Gastroesophageal sphincter (tissue), 3 donors: Measurements from ENCODE around the gene KCND3.

Experiments
- POLR2A ChIP-seq, 2 donors: fragments of 450-650 bp; IDR thresholded peaks; one replicate each; pipeline ENCODE4 v1.6.1; 2017; ENCODE audit warnings: antibody characterized with exemption in 2 of 2, mild to moderate bottlenecking in 2 of 2, moderate library complexity in 1 of 2
- POLR2AphosphoS5 ChIP-seq: sonication (generic); formaldehyde crosslinking; IDR thresholded peaks from one replicate; pipeline ENCODE4 v1.6.1; 2017; ENCODE audit warnings: antibody characterized with exemption
- TF ChIP-seq, protein P1 (sequence below), 4 experiments: fragments of 200-600 bp in 2 of 4; fragments of 450-650 bp in 2 of 4; sonication (generic) in 1 of 4; IDR thresholded peaks; one replicate each; pipeline ENCODE4 v1.5.1; 2017 to 2019; ENCODE audit warnings: antibody characterized with exemption in 4 of 4, mild to moderate bottlenecking in 2 of 4, moderate library complexity in 2 of 4

DNA sequence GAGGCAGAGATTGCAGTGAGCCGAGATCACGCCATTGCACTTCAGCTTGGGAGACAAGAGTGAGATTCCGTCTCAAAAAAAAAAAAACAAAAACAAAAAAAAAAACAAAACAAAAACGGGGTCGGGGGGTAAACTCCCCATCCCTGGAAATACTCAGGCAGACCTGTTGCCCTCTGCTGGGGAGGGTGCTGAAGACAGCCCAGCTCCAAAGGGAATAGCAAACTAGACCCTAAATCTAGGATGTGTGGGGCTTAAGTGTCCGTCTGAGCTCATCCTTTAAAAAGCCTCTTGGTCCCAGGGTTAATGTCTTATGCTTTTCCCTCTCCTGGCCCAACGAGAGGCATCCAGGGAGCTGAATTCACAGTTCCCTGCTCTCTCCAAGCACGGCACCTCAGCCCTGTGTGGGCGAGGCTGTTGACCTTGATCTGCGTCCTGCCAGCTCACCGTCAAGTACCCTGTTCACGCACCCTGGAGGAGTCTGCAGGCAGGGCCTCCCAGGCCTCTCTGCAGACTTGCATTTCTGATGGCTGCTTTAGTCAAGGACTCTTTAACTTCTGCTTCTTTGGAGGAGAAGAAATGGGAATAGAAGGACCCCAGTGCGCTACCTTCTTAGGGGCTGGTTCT is 22.3 kb downstream of the KCND3 start:
- TF ChIP-seq, protein P1, sequence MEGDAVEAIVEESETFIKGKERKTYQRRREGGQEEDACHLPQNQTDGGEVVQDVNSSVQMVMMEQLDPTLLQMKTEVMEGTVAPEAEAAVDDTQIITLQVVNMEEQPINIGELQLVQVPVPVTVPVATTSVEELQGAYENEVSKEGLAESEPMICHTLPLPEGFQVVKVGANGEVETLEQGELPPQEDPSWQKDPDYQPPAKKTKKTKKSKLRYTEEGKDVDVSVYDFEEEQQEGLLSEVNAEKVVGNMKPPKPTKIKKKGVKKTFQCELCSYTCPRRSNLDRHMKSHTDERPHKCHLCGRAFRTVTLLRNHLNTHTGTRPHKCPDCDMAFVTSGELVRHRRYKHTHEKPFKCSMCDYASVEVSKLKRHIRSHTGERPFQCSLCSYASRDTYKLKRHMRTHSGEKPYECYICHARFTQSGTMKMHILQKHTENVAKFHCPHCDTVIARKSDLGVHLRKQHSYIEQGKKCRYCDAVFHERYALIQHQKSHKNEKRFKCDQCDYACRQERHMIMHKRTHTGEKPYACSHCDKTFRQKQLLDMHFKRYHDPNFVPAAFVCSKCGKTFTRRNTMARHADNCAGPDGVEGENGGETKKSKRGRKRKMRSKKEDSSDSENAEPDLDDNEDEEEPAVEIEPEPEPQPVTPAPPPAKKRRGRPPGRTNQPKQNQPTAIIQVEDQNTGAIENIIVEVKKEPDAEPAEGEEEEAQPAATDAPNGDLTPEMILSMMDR (IDR thresholded peaks at IDR 0.05) = no peak
- TF ChIP-seq POLR2AphosphoS5 (no peak), POLR2A (IDR thresholded peaks at IDR 0.05) (no peak)
